Mononuclear cell (primary cell): ENCODE results near the gene REELD1. TPM values are rescaled to one million over a fixed set of nuclear protein-coding genes. Genes with fewer than 3 reads are reported as not detected.

Experiments used
- H3K27me3 ChIP-seq: 2 replicates; pipeline ENCODE4 v1.6.0; 2011; ENCODE audit warnings: low read length, control low read depth; ENCODE audit not compliant: insufficient read depth
- H3K4me1 ChIP-seq: 2 replicates; pipeline ENCODE4 v1.5.1; 2011; ENCODE audit warnings: mild to moderate bottlenecking, low read length, control low read depth; ENCODE audit not compliant: insufficient read depth
- H3K4me3 ChIP-seq: 2 replicates; pipeline ENCODE4 v1.5.1; 2011; ENCODE audit warnings: mild to moderate bottlenecking, low read length, moderate library complexity
- H3K9me3 ChIP-seq: 2 replicates; pipeline ENCODE4 v1.5.1; 2011; ENCODE audit warnings: low read depth, mild to moderate bottlenecking, control low read depth, low read length
- total RNA-seq: library from RNA; depleted of rRNA; stranded (reverse); fragments of >200 nt; gene quantifications from one replicate; pipeline ENCODE4 v1.2.3, GENCODE V29; 2012

The REELD1 gene
- total RNA-seq, 1 donor: 0.31 TPM

DNA sequence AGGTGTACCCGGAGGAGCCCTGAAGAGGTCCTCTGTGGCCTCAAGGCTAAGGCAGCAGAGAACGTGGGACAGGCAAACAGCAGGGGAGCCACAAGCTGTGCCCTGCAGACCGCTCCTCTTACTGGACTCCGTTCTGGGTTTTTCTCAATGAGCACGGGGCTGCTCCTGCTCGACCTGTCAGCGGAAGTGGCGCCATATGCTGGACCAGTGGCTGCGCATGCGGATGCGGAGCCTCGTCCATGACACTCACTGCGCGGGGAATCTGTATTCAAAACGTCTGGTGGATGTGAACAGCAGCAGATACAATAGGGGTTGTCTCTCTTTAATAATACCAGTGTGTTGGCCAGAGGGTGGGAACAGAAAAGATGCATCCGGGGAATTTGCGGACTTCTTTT, 29.5 kb downstream of the REELD1 start:
- no peak overlapping the region for H3K4me3 ChIP-seq
- H3K4me1 ChIP-seq: peaks cover 10% of the 10 kb centered on the region
- H3K27me3 ChIP-seq: no peaks in the 10 kb centered on the region
- H3K9me3 ChIP-seq: no peaks in the 10 kb centered on the region

- H3K4me3 ChIP-seq: no peak overlapping the region
- H3K4me1 ChIP-seq: peaks cover 10% of the 10 kb centered on the region
- H3K9me3 ChIP-seq: no peaks in the 10 kb centered on the region
- H3K27me3 ChIP-seq: no peaks in the 10 kb centered on the region
These were observed 30.2 kb downstream of the REELD1 start for GRCh38 chr4:146244496-146244895.

GRCh38 chr4:146245246-146245645, 30.9 kb downstream of the REELD1 start:
- H3K4me1 ChIP-seq: peaks cover 10% of the 10 kb centered on the region
- no peaks in the 10 kb centered on the region for H3K9me3 ChIP-seq
- H3K27me3 ChIP-seq: no peaks in the 10 kb centered on the region
- H3K4me3 ChIP-seq: no peak overlapping the region

DNA sequence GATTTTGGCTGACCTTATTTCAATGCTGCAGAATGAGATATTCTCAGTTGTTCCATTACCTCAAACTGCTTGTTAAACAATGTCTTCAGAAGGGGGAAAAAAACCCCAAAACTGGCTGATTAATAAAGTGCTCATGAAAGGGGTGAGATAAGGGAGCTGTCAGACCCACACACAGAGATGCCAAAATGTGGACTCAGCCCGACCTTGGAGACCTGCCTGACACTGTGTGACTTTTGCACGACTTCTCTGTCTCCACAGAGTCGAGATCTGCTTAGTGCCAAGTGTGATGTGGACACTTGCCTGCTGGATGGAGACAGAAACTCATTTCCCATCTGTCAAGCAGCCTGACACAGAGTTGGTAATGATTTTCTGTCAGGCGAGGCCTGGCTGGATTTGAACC, 31.5 kb downstream of the REELD1 start:
- Histone ChIP-seq H3K27me3 (no peaks in the 10 kb centered on the region), H3K4me1 (peaks cover 10% of the 10 kb centered on the region), H3K9me3 (no peaks in the 10 kb centered on the region), H3K4me3 (no peak overlapping the region)

DNA sequence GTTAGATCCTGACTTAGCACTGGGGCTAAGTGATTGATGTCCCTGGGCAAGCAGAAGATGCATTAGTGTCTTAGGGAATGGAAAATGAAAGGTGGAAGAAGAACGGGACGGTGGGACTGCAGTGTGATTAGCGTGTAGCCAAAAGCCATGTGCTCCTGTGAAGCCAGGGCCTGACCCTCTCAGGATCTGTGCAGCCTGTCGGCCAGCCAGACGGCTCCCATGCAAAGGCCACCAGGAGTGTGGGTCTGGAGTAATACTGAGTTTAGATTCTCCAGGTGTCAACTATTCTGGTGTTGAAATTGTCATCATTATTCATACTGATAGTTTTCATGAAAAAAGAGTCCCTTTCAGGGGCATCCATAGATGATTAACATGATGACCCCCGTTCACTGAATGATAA, 32.0 kb downstream of the REELD1 start:
- peaks cover 10% of the 10 kb centered on the region for H3K4me1 ChIP-seq
- H3K27me3 ChIP-seq: no peaks in the 10 kb centered on the region
- no peak overlapping the region for H3K4me3 ChIP-seq
- no peaks in the 10 kb centered on the region for H3K9me3 ChIP-seq

GRCh38 chr4:146247356-146247755, 33.0 kb downstream of the REELD1 start:
- H3K4me3 ChIP-seq: no peak overlapping the region
- H3K4me1 ChIP-seq: peaks cover 10% of the 10 kb centered on the region
- H3K27me3 ChIP-seq: no peaks in the 10 kb centered on the region
- no peaks in the 10 kb centered on the region for H3K9me3 ChIP-seq

GRCh38 chr4:146252969-146253611, 38.8 kb downstream of the REELD1 start:
- H3K27me3 ChIP-seq: no peaks in the 10 kb centered on the region
- H3K4me1 ChIP-seq: no peaks in the 10 kb centered on the region
- H3K9me3 ChIP-seq: no peaks in the 10 kb centered on the region
- no peak overlapping the region for H3K4me3 ChIP-seq

GRCh38 chr4:146255463-146255862, 41.1 kb downstream of the REELD1 start:
- no peaks in the 10 kb centered on the region for H3K9me3 ChIP-seq
- no peaks in the 10 kb centered on the region for H3K4me1 ChIP-seq
- no peaks in the 10 kb centered on the region for H3K27me3 ChIP-seq
- H3K4me3 ChIP-seq: no peak overlapping the region

GRCh38 chr4:146255874-146256273, 41.5 kb downstream of the REELD1 start:
- no peaks in the 10 kb centered on the region for H3K4me1 ChIP-seq
- H3K27me3 ChIP-seq: no peaks in the 10 kb centered on the region
- no peak overlapping the region for H3K4me3 ChIP-seq
- no peaks in the 10 kb centered on the region for H3K9me3 ChIP-seq

GRCh38 chr4:146256328-146256727, 42.0 kb downstream of the REELD1 start:
- Histone ChIP-seq H3K4me1 (no peaks in the 10 kb centered on the region), H3K9me3 (no peaks in the 10 kb centered on the region), H3K27me3 (no peaks in the 10 kb centered on the region)

DNA sequence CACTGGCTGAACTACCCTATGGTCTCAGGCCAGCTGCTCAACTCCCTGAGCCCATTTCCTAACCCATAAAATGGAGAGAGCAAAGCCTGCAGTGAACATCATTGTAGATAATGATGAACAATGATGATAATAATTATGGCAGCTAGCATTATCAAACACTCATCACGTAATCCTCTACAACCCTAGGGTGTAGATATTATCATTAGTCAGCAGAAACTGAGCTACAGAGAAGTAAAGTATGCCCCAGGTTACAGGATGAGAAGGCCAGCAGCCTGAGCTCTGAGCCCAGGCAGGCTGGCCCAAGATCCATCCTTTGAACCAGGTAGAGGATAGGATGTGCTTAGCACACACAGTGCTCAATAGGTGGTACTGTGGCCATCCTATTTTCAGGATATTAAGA, 43.2 kb downstream of the REELD1 start:
- no peaks in the 10 kb centered on the region for H3K27me3 ChIP-seq
- no peaks in the 10 kb centered on the region for H3K9me3 ChIP-seq
- H3K4me3 ChIP-seq: no peak overlapping the region
- H3K4me1 ChIP-seq: no peaks in the 10 kb centered on the region

More at GRCh38 chr4:146256328-146256727, 42.0 kb downstream of the REELD1 start:
- no peak overlapping the region for H3K4me3 ChIP-seq

DNA sequence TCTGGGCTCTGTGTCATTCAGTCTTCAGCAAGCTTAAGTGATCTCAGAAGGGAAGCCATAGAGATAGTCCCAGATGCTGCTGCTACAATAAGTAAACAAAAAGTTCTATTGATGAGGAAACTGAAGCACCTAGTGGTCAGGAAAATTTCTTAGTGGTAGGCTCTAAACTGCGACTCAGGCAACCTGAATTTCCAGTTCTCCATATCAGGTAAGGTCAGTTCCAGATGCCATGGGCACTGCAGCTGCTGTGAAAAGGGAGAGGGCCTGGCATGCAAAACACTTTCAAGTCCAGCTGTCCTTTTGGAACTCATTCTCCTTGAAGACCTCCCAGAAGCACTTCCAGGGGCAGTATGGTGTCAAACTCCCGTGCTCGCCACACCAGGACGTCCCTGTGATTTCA, 46.2 kb downstream of the REELD1 start:
- Histone ChIP-seq H3K27me3 (no peaks in the 10 kb centered on the region), H3K9me3 (no peaks in the 10 kb centered on the region), H3K4me1 (no peaks in the 10 kb centered on the region), H3K4me3 (no peak overlapping the region)

DNA sequence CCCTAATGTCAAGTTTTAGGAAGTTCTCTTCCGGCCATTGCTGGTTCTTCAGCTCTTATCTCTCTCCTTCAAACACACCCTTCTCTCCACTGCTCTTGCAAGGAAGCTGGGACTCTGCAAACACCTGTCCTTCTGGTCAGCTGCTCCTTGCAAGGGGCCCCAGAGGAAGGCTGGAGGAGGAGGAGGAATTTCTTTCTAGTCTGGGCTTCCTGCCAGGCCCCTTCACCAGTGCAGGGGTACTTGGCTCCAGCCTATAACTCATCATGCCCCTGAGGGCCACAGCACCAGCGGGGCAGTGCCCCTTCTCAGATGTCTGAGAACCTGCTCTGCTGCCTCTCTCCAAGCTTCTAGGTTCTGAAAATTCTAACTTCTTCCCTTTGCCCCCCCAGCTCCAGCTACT, 46.7 kb downstream of the REELD1 start:
- no peak overlapping the region for H3K4me3 ChIP-seq
- no peaks in the 10 kb centered on the region for H3K9me3 ChIP-seq
- no peaks in the 10 kb centered on the region for H3K4me1 ChIP-seq
- H3K27me3 ChIP-seq: no peaks in the 10 kb centered on the region

GRCh38 chr4:146263793-146264192, 49.5 kb downstream of the REELD1 start:
- H3K27me3 ChIP-seq: no peaks in the 10 kb centered on the region
- H3K9me3 ChIP-seq: no peaks in the 10 kb centered on the region
- no peaks in the 10 kb centered on the region for H3K4me1 ChIP-seq
- no peak overlapping the region for H3K4me3 ChIP-seq

- no peaks in the 10 kb centered on the region for H3K27me3 ChIP-seq
- no peaks in the 10 kb centered on the region for H3K9me3 ChIP-seq
- no peaks in the 10 kb centered on the region for H3K4me1 ChIP-seq
- no peak overlapping the region for H3K4me3 ChIP-seq
These were observed 51.7 kb downstream of the REELD1 start for GRCh38 chr4:146265950-146266490.

DNA sequence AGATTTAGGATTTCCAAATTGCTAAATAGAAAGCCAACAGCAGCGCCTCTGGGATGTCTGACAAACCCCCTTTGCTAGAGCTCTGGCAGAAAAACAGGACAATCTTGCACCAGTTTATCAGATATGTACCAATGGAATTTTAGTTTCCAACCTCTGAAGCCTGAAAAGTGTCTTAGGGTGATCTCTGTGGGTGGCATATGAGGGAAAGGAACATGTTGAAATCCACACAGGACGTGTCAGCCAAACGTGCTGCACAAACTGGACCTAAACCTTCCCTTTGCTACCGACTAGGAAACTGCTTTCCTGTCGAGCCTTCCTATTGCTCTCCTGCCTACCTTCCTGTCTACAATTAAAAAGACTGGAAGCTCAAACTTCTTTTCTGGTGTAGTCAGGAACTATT, 53.5 kb downstream of the REELD1 start:
- no peaks in the 10 kb centered on the region for H3K27me3 ChIP-seq
- H3K9me3 ChIP-seq: no peaks in the 10 kb centered on the region
- no peaks in the 10 kb centered on the region for H3K4me1 ChIP-seq
- H3K4me3 ChIP-seq: no peak overlapping the region
